Activated naive CD4-positive, alpha-beta T cell (primary cell): ENCODE data around the gene SLC26A2.
"Not testable (repeated sequence)": the region's sequence is repeated elsewhere in the genome, so short reads cannot be mapped to it uniquely, and the experiment has no call there.

Source experiments
- DNase-seq, 4 experiments: peaks; one replicate each; lab custom pipeline; 2025; lab: John Stamatoyannopoulos, UW

The SLC26A2 gene

DNA sequence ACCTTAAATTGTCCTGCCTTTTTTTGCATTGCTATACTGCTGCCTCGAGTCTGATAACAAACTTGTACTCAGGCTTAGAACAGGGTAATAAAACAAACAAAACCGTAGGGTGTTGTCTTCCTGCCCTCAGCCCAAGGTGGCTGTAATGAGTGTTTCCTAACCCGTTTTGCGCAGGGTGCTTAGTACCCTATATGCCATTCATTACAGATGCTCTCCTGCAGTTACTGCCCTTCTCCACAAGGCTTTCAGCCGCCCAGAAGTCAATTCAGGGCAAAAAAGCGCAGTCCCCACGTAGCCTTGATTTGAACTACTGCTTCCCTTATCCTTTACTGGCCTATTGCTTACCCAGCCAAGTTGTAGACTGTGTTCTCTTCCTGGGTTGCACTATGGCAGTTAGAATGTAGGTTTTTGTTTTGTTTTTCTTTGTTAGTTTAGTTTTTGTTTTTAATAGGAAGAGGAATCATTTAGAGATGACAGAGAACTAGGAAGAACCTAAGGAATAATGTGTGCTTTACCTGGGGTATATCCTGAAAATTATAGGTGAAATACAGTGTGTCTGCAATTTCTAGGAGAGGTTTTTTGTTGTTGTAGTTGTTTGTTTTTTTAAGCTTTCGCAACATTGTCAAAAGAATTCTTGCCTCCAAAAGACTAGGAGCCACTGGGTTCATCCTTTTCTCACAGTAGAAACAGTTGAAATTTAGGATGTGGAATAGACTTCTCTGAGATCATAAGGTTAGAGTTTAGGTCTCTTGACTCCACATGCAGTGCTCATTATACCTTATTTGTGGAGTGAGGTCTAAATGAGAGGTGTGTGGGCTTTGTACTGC, 41.3 kb downstream of the SLC26A2 start:
- peak in 2 of 4 experiments; percentile 13 to 20 for DNase-seq

- no peak for DNase-seq
Observed at GRCh38 chr5:150006318-150006717, 45.8 kb downstream of the SLC26A2 start.

GRCh38 chr5:150007050-150007449, 46.5 kb downstream of the SLC26A2 start:
- no peak for DNase-seq

- DNase-seq, result no peak
Observed at GRCh38 chr5:150009671-150010387, 49.3 kb downstream of the SLC26A2 start.

DNA sequence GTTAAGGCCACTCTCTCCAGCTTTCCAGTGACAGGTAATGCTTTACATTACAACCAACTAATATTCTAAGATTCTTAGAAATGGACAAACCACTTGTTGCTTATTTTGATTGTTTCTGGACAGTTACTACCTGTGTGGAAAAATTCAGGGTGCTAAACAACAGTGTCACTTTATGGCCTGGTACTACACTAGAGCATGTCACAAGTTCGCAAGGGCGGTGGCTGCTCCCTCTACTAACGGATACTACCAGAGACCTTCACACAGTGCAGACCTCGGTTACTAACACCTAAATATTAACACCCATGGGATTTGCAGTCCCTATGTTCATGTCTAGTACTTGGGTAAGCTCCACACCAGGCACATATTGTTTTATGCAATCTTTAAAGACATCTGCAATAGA, 53.4 kb downstream of the SLC26A2 start:
- no peak for DNase-seq

DNA sequence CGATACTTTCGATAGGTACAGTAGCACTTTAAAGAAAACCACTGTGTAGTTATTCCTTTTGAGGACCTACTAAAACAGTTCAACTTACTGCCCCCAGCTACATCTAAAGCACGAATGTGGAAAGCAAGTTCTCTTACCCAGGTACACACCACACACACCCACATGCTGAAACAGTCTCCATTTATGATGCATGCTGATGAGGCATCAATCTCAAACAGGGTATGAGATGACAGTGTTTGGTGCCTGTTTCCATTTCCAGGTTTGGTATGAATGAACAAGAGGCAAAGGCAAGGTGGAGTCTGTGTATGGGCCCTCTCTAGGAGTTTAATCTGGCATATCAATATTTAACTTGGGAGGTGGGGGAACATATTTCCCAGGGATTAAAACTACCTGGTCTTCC, 53.9 kb downstream of the SLC26A2 start:
- DNase-seq, result no peak

- DNase-seq, result no peak
Observed at GRCh38 chr5:150015415-150015814, 54.9 kb downstream of the SLC26A2 start.

DNA sequence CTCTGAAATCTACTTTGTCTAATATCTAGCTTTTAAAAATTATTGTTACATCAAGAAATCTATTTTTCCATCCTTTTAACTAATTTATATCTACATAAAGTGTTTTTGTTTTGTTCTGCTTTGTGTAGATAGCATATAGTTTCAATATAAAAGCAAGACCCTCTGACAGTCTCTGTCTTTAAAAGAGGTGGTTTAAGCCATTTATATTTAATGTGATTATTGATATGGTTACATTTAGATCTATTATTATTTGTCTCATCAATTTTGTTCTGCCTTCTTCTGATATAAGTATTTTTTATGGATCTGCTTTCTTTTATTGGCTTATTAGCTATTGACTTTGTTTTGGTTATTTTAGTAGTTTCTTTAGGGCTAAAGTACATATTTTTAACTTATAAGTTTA, 56.0 kb downstream of the SLC26A2 start:
- no peak for DNase-seq

DNA sequence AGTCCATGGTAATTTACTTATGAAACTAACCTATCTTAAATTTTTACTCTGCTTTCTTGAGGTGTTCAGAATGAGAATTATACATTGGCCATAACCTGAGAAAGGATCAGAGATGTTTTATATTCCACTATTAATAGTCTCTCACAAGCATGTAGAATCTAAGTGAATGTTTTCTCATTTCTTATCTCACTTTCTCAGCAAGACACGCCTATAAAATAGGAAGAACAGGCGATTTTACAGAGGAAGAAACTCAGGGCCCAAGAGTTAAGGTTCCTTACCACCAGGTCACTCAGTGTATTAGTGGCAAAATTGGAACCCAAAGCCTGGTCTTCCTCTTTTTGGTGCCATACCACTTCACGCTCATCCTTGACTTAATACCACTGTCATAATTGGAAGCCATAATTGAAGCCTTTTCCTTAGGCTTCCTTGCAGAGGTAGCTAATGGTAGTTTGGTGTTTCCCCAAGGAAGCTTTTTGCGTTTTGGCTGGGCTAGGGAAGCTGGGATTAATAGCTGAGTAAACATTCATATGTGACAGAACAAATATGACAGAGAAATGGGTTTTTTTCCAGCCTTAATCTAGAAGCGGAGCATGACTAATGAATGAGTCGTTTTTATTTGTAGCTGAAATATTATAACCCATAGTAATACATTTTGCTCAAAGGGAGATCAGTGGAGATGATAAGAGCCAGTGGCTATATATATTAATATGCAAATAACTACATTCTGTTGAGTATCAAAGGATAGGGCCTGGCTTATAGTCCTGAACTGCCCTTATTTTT, 56.9 kb downstream of the SLC26A2 start:
- DNase-seq, result no peak

GRCh38 chr5:150020249-150020648, 59.7 kb downstream of the SLC26A2 start:
- DNase-seq, result no peak

GRCh38 chr5:150021491-150022157, 61.1 kb downstream of the SLC26A2 start:
- DNase-seq, result no peak

DNA sequence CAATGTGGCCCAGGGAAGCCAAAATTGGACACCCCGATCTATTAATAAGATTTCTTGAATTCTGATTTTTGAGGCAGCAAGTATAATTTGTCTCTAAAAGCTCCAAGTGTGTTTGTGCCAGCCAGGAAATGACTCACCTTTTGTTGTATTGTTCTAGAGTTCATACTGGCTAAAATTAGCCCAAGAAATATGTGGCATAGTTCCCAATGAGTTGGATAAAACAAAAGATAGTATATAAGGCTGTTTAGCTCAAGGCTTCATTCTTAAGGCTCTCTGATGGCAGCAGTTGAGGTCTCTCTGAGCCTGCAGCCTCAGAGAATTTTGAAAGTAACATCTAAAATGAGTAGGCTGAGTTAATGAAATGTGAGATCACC, 61.6 kb downstream of the SLC26A2 start:
- no peak for DNase-seq

DNA sequence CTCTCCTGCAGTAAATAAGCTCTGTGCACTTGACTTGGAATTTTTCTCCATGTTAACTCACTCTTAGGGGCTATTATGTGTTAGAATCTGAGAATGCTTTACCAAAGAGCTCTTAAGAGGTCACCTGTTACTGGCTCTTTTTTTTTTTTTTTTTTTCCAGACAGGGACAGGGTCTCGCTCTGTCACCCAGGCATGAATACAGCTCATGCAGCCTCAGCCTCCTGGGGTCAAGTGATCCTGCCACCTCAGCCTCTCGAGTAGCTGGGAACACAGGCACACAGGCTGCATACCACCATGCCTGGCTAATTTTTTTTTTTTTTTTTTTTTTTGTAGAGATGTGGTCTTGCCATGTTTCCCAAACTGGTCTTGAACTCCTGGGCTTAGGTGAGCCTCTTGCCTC, 62.1 kb downstream of the SLC26A2 start:
- no peak for DNase-seq

DNA sequence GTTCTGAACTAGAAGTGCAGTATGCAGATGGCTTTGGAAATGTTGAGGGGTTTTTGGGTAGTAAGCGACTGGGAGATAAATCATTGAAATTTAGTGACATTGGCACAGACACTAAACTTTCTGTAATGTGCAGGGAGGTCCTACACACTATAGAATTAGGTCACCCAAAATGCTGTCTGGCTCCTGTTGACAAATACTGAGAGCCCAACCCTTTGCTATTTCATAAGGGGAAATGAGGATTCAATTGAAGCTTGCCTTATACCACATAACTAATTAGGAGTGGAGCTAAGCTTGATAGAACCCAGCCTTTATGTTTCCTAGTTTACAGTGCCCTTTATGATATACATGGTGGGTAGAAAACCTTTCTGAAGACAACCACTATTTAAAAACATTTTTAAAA, 62.6 kb downstream of the SLC26A2 start:
- DNase-seq, result no peak

- no peak for DNase-seq
Observed at GRCh38 chr5:150024346-150024984, 63.9 kb downstream of the SLC26A2 start.

DNA sequence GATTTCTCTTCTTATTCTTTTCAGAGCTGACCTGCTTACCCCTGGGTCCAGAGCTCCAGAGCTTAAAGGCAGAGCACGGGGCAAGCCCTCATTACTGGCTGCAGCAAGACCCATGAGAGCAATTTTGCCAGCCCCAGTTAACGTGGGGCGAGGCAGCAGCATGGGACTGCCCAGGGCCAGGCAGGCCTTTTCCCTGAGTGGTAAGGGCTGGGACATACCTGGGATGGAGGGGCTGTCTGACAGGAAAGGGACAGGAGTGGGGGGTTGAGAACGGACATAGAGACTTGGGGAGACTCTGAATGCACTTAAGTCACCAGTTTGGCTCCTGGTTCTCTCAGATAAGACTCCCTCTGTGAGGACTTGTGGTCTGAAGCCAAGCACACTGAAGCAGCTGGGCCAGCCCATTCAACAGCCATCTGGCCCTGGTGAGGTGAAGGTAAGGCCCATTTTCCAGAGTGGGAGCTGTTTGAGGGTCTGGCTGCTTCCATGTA, 66.2 kb downstream of the SLC26A2 start:
- DNase-seq, result no peak

DNA sequence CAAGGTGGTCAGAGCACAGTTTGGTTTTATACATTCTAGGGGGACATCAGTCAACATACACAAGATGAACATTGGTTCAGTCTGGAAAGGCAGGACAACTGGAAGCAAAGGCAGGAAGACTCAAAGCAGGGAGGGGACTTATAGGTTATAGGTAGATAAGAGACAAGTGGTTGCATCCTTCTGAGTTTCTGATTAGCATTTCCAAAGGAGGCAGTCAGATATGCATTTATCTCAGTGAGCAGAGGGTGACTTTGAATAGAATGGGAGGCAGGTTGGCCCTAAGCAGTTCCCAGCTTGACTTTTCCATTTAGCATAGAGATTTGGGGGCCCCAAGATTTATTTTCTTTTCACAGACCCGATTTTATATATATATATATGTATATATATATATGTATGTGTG, 67.5 kb downstream of the SLC26A2 start:
- not testable (repeated sequence) for DNase-seq

DNA sequence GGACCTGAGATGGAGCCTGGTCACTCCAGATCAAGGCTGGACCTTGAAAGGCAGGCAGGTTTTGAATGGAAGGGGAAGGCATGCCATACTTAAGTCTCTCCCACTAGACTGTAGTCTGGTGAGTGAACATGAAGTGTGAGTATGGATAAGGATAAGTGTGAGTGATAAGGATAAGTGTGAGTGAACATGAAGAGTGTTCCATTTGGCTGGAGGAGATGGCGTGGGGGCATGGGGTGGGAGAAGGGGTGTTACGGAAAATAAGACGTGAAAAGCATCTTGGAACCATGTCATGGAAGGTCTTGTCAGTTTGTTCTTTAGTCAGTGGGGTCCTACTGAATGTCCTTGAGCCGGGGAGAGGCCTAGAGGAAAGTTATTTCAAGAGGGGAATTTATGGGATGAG, 72.8 kb downstream of the SLC26A2 start:
- DNase-seq, result no peak

DNA sequence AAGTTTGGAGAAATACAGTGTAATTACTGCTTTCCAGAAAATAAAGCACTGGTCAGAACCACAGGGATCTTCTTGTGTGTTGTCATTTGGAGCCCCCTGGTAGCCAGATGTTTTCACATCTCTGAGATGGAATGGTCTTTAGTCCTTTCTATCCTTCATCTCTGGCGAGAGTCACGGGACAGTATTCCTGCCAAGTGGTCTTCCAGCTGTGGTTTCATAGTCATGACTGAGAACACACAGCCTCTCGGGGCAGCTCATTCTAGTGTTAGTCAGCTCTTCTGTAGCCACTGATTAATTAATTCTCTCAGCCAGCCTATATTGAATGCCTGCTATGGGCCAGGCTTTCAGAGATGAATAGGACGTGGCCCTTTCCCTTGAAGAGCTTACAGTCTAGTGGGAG, 74.1 kb downstream of the SLC26A2 start:
- DNase-seq, result no peak

DNA sequence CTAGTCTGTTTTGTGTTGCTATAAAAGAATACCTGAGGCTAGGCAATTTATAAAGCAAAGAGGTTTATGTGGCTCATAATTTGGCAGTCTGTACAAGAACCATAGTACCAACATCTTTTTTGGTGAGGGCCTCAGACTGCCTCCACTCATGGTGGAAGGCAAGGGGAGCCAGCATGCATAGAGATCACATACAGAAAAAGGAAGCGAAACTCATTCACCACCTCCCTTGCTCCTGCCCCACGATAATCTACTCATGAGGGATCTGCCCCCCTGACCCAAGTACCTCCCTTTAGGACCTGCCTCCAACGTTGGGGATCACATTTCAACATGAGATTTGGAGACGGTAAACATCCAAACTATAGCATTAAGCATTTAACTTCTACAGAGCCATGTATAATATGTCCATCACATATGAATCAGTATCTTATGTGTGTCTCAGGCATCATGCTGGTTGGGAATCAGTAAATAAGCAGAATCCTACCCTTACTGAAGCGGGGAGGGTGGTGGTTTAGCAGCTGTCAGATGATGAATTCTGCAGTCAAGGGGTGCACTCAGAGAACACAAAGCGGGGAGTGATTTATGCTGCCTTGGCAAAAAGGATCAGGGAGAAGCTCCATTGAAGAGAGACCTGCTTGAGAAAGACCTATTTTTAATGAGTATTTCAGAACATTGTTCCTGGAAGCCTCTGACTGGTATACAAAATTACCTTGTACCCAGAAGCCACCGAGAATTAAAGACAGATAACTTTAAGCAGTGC, 74.8 kb downstream of the SLC26A2 start:
- no peak for DNase-seq

DNA sequence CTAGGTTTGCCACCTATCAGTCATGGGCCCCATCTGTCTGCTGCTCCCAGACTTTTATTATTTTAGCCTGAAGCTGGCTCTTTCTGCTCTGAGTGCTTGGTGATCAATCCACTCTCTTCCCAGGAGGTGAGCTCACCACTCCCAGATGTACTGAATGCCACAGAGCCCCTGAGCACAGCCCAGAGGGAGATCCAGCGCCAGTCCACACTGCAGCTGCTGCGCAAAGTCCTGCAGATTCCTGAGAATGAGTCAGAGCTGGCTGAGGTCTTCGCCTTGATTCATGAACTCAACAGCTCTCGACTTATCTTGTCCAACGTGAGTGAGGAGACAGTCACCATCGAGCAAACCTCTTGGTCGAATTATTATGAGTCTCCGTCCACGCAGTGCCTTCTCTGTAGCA, 76.0 kb downstream of the SLC26A2 start:
- DNase-seq, result no peak
